ENCODE measurements around the gene UROS.

UROS gene

DNA sequence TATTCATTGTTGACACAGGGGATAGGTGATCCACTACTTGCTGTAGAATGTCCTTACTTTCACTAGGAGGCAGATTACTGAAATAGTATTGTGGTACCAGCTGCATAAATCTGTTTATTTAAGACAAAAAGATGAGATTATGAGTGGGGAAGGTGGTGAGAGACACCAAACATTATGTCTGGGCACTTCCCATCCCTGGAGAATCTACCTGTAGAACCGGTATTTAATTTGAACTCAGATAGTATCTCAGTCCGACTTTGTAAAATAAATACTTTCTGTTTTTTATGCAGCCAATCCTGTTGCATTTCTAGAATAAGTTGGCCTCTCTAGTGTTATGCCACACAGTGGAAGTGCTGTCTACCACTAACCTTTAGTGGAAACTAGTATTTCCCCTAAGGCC, 13.7 kb upstream of the UROS start:
- DNase-seq (ENCODE audit: low read depth in 2 of 2) = no peak

DNA sequence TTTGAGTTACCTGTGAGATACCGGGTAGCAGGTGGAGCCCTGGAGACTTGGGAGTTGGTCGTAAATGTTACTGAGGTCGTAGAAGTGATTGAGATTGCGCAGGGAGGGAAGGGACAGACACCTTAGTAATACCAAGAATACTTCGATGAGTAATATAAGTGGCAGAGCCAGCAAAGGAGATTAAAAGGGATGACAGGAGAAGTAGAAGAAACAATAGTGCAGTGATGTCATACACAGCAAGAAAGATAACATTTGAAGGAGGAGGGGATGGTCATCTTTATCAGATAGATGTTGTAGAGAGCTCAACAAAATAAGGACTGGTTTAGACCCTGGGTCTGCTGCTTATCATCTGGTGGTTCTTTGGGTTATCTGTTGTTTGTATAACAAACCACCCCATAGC, 5.3 kb upstream of the UROS start:
- no peak for DNase-seq (ENCODE audit: low read depth in 2 of 2)

DNA sequence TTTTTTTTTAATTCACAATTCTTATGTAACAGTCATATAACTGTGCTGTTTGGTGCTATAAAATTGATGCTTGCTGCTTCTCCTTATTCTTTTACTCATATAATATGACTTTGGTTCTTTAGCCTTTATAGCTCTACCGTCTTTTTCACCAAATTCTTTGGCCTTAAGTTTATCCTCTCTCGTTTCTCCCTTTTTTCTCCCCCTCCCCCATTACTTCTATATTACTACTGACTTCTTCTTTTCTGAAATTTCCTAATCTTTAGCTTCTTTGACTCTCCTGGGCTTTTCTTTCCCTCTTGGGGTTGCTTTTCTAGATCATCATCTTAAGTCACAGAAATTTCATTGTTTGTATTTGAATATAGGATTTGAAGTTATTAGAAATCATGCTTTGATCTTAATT, 4.1 kb upstream of the UROS start:
- no peak for DNase-seq (ENCODE audit: low read depth in 2 of 2)

DNA sequence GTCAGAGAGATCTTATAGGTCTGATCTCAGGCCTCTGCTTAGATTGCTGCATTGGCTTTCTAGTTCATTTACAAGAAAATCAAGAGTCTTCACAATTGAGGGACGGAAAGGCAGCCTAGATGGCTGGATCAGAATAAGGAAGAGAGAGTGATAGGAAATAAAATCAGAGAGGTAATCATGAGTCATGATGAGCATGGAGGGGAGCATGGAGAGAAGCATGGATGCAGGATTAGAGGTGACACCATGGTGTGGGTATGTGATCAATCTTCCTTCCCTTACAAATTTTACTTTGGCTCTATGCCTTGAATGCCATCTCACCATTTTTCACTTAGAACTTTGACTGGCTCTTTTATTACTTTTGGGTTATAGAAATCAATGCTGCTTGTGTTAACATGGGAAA, 1.7 kb upstream of the UROS start:
- no peak for DNase-seq (ENCODE audit: low read depth in 2 of 2)

DNA sequence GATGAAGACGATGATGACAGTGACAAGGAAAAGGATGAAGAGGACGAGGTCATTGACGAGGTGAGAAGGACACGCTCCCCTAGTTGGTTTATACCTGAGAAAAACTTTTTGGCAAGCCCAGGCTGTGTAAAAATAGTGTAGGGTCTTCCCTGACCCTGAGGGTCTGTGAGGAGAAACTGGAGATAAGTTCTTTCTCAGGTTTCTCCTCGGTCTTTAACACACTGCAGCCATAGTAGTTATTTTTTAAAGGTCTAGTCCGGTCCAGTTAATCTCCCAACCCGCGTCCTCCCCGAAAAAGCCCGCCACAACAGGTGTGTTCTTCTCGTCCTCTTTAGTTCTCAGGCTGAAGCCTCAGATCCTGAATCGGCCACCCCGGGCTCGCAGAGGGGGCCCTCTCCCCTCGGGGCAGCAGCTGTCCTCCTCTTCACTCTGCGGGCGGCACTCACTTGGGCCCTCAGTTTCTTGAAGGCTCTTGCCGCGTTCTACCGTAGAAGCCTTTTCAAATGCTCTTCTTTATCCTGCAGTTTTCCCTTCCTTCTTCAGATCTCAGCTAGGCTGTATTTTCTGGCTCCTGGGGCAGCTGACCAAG, 699 bp upstream of the UROS start:
- no peak for DNase-seq (ENCODE audit: low read depth in 2 of 2)

DNA sequence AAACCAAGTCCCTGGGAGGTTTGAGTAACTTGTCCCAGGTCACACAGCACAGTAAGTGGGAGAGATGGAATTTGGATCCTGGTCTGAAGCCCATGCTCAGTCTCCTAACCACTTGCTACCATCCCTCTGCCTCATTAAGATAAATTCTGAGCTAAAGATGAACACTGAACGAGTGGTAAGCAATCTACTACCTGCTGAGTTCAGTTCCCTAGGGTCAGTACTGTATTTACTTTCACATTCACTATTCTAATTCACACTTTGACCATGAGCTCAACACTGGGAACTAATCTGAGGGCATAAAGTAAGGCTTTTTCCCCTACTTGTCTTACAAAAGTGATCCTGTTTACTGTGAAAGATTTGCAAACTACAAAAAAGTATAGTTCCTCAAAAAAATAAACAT, 2.4 kb downstream of the UROS start:
- no peak for DNase-seq (ENCODE audit: low read depth in 2 of 2)

DNA sequence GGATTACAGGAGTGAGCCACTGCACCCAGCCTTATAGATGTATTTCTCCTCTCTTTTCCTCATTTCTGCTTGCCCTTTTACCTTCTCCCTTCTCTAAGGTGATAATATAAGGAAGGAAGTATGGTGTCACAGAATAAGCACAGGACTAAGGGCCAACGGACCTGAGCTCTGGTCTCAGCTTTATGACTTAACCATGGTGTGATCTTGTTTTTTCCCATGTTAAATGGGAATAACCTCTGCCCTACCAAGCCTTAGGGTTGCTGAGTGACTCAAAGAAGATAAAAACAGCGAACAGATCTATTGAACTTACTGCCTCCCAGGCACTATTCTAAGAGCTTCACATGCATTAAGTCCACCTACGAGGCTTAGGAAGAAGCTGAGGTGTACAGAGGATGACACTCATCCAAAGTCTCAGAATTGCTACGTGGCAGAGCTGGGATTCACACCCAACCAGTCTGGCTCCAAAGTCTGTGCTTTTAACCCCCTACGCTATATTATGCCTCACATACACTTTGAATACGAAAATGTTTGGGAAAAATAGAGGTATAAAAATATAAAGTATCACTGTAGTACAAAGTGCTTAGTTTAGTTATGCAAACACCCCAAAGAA, 5.6 kb downstream of the UROS start:
- no peak for DNase-seq (ENCODE audit: low read depth in 2 of 2)

DNA sequence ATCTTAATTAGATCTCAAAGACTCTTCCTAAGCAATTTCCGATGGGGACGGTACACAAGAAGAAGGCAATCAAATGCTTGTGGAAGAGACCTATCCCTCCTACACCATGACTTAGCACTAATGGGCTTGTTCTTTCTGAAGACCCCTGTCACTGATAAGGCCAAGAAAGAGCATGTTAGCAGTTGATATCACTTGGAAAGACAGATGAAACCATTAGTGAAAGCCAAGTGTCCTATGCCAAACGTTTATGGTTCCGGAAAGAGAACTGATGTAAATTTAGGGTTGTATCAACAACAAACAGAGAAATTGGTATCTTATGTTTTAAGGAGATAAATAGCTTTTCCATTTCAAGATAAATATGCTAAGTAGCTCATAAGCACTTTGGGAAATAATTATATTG, 6.5 kb downstream of the UROS start:
- DNase-seq (ENCODE audit: low read depth in 2 of 2) = no peak

DNA sequence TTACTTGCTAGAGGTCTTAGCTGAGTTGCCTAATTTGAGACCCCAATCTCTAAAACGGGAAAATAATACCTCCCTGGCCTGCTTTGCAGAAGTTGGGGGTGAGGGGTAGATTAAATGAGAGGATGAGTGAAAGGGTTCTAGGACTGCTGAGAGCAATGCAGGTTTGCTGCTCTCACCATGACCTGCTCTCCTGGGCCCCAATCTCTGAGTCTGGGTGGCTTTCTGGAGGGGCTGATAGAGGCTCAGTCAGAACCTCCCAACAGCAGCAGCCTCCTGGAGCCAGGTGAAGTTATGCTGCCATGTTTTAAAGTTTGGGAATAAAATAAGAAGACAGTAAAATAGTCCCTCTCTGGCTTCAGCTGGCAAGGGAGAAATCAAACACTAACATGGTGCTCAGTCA, 7.3 kb downstream of the UROS start:
- no peak for DNase-seq (ENCODE audit: low read depth in 2 of 2)

DNA sequence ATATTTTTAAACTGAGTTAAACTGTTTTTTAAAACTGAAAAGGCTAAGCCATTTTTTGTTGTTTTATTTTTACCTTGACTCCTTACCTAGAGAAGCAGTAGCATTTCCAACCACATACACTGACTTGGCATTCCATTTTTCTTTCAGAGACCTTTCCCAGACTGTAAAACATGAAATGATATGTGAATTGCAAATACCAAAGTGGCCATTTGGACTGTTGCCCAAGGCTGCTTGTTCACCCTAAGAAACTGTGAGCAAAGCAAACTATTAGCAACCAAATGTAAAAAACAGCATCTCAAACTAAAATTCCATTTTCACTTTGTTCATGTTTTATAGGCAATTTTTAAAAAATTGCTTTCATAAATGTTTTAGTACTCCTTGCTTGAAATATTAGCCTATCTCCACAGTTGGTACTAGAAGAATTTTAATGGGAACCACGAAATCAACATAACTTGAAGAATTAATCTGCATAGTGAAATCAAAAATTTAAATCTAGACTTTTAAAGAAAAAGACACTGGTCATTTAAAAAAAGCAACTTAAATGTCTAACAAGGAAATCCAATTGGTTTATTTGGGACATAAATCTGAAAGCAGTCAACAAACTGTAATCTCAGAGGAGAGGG, 10.8 kb downstream of the UROS start:
- DNase-seq (ENCODE audit: low read depth in 2 of 2) = no peak

DNA sequence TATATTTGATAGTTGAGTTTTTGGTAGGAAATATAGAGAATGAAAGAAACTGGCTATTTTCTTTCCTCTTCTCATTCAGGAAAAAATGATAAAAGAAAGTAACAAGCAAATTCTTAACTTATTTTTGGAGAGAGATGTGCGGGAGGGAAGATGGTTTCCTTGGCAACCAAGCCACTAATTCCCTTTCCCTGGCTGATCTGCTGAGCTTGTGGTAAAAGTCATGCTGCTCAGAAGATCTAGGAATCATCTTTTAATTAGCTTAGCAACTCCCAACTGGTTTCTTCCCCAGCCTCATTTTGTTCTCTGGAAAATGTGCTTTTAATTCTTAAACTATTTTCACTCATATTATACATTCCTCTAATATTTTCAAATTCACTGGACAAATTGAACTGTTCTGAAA, 11.8 kb downstream of the UROS start:
- no peak for DNase-seq (ENCODE audit: low read depth in 2 of 2)

DNA sequence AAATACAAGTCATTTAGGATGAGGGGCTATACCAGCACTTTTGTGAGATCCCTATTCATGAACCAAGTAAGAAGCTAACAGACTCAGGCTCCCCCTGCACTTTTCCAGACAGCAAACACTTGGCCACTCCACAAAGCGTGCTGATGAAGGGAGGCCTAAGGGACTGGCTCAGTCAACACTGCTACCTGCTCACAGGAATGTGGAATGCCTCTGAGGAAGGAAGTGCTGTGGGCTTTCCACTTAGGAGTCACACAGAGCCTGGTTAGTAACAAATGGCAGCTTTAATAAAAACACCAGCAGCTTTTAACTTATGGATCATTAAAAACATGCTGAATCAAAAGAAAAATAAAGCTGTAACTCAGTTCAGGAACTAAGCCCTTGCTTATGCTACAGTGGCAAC, 15.0 kb downstream of the UROS start:
- DNase-seq (ENCODE audit: low read depth in 2 of 2) = no peak

DNA sequence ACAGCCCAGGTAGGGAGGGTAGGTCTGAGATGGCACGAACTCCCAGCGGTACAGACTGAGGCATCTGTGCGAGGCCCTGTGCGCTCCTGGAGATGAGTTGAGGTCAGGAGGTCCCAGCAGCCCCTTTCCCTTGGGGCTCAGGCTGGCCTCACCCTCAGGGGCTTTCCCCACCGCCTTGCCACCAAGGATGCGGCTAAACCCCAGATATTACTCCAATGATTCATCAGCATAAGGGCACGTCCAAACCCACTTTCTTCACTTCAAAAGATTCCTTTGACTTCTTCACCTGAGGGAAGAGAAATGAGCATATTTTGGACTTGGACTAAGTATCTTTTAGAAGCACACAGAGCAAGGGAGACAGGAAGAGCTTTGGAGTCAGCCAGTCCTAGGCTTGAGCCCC, 20.3 kb downstream of the UROS start:
- no peak for DNase-seq (ENCODE audit: low read depth in 2 of 2)

DNA sequence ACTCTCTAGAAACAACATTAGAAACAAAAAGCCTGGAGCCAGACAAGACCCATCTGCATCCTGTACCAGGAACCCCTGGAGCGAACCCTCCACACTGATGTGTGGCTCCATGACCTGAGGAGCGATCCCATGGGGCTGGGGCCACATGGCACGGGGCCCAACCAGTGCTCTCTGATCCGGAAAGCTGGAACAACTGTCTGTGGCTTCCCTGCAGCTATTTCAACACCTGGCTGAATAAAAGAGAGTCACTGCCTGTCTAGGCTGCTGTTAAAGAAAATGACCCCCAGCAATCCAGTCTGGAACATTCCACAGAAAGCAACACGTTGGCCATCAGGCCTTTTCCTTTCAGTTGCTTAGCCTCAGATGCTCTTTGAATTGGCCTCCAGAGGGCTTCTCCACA, 20.9 kb downstream of the UROS start:
- DNase-seq (ENCODE audit: low read depth in 2 of 2) = no peak

DNA sequence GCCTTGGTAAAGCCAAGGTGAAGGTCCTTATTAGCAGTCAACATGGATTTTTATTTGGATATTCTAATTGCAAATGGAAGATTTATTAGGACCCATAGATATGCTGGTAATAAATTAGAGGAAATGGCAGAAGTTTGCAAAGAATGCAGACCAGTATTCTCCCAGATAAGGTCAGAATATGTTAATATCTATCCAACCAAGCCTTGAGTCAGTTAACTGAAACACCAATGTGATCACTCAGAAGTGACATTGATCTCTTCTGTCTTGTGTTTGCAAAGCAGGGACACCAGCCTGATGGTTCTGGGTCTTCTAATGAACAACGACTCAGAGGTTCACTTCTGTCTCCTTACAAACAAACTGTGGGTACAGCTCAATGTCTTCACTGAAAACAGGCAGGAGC, 21.5 kb downstream of the UROS start:
- DNase-seq (ENCODE audit: low read depth in 2 of 2) = no peak

DNA sequence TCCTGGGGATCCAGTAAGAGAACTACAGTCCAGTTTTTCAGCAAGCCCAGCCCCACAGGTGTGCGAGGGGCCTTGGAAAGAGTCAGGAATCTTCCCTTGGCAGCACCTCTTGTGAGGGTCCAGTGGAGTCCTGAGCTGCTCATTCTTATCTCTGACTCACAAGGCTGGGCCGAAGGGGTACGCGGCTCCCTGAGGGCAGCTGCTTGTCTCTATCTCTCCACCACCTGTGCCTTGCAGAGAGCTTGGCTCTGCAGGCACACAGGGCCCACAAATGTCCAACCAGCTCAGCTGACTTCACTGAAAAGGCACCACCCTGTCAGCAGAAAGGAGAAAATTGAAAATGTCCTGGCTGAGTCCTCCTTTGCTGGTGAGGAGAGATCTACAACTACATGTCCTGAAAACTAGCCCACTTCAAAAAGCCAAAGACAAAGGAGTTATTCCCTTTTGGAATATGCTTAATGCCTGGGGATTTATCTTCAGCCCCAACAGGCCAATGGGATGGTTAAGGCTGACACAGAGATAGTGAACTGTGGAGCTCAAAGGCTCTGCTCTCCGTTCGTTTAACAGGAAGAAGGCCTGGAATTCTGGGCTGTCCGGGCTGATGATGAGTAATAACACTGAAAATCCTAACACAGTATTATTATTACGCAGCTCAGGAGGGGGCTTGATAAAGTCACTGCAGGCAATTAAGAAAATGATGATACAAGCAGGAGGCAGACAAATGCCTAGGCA, 23.4 kb downstream of the UROS start:
- no peak for DNase-seq (ENCODE audit: low read depth in 2 of 2)

DNA sequence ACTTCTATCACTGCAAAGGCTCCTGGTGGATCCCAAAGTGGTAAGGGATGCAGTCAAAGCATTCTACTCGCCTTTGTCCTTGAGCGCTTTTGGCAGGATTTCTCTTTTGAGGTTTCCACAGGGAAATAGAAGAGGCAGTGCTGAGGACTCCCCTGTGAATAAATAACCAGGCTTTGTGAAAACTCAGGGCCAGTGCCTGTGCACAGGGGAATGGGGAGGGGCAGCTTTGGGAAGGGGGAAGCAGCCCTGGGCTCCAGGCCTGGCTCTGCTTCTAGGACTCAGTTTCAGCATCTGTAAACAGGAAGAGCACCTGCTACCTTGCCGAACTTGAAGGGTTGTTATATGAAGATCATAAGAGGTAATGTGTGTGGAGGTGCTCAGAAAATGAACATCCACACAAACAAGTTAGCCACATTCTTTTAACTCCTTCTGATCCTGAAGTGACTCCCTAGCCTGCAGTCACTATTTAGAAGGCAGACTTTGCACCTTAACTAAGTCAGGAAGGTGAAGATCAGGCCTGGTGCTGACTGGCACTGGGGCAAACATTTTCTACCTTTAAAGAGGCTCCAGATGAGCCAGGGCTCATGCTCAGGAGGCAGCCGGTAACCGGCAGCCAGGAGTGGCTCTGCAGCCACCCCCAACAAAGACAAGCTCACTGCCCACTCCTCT, 24.9 kb downstream of the UROS start:
- DNase-seq (ENCODE audit: low read depth in 2 of 2) = no peak

DNA sequence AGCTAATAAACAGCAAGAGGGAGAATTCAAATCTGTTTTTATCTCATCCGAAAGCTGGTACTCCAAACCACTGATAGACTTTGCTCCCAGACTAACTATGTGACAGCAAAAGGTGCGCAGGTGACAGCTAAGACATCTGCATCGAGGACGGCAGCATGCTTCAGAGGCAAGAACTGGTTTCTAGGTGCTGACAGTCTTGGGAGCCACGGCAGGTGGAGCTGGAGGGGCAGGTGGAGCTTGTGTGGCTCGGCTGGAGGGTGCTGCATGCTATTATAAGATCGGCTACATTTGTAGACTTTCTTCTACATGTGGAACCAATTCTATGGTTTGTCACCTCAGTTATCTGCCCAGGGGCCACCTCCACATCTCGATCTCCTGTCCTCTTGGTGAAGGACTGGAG, 25.6 kb downstream of the UROS start:
- DNase-seq (ENCODE audit: low read depth in 2 of 2) = no peak

DNA sequence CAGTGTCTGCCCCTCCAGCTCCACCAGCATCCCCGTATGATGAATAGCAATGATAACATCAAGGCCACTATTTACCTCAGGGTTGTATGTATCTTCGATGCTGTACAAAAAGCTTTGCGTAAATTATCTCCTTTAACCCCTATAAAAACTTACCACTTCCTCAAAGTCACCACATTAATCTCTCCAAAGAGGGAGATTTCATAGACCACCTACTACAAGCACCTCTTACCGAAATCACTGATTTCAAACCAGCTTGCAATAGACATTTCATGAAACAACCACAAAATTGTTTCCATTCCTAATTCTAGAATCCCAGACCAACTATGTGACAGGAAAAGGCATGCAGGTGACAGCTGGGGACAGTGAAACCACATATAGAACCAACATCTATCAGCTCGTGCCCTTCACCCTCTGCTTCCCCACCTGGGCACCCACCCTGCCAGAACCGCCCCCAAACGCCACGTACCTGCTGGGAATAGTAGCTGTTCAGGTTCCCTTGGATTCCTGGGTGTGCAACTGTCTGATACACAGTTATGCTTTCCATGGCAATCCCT, 27.3 kb downstream of the UROS start:
- no peak for DNase-seq (ENCODE audit: low read depth in 2 of 2)

DNA sequence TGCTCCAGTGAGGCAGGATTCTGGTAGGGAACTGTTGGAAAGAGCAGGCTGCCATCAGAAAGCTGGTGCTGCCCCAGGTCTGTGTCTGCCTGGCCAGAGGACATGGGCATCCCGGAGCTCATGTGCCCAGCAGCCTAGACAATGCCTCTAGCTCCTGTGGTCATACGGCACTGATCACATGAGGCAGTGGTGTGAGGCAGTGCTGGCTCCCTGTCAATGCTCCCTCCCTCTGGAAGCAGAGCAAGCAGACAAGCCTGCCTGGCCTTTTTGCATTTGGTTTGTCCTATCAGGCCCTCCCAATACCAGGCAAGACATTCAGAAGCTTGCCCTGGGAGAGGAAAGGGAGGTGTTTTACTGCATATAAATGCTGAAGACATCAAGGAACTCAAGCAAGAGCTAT, 27.9 kb downstream of the UROS start:
- DNase-seq (ENCODE audit: low read depth in 2 of 2) = no peak

DNA sequence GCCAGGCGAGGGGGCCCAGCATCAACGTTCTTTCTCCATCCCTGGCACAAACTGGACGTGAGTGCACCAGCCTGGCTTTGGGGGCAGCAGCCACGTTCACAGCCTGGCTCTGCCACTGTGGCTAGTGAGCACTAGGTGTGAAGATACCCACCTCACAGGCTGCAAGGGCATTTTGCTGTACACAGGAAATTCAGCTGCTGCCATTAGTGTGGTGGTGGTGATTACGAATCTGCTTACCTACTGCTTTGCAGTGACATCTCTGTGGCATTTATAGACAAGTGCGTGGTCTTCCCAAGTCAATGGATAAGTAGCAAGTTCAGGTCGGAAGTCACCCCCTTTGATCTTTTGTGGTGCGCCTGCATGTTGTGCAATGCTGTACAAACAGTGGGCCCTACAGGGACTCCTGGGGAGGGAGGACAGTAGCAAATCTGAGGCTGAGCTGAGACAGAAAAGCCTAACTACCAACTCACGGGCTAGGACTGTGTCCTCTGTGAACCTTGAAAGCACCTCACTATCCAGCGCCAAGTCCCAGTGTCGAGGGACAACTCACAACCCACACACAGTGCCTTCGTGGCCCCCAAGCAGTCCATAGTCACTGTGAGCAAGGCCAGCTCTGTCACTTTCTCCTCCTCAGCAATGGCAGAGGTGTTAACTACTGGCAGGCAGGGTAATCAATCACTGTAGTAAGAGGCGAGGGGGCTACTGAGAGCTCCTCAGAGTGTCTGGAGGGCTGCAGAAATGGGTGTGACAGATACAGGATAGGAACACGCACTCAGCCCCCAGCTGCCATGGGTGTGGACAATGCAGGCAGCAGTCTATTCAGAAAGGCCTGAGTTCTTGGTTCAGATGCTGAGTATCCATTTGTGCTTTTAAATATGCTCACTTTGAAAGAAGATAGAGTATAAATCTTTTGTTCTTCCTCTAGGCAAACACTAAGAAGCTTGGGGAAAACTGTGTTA, 30.4 kb downstream of the UROS start:
- no peak for DNase-seq (ENCODE audit: low read depth in 2 of 2)
